RWPE1 (cell line): Measurements from ENCODE around the gene NPFFR2.
A peak's percentile ranks its signal among the peaks of the same experiment; 100 is the strongest.

Experiments used
- CTCF ChIA-PET: fragments of 350-600 bp; sonication (Branson Sonifier 250); formaldehyde crosslinking; extraction: SDS; loops from one replicate; lab custom pipeline; 2021; lab: Yijun Ruan, JAX
- POLR2A ChIA-PET: fragments of 400-600 bp; formaldehyde crosslinking; extraction: SDS; loops from one replicate; lab custom pipeline; 2020; ENCODE audit warnings: antibody characterized with exemption; ENCODE audit not compliant: low non-redundant PET; lab: Yijun Ruan, JAX
- DNase-seq: peaks from one replicate; pipeline ENCODE4 v3.0.0; 2012; ENCODE audit warnings: low spot score
- H3K27ac ChIP-seq: fragments of 450-650 bp; 2 replicates; pipeline ENCODE4 v1.5.1; 2017
- TF ChIP-seq, protein P1 (sequence below): fragments of 450-650 bp; conservative IDR thresholded peaks from 2 replicates; pipeline ENCODE4 v1.5.1; 2017; ENCODE audit warnings: low read depth, mild to moderate bottlenecking

NPFFR2 gene

DNA sequence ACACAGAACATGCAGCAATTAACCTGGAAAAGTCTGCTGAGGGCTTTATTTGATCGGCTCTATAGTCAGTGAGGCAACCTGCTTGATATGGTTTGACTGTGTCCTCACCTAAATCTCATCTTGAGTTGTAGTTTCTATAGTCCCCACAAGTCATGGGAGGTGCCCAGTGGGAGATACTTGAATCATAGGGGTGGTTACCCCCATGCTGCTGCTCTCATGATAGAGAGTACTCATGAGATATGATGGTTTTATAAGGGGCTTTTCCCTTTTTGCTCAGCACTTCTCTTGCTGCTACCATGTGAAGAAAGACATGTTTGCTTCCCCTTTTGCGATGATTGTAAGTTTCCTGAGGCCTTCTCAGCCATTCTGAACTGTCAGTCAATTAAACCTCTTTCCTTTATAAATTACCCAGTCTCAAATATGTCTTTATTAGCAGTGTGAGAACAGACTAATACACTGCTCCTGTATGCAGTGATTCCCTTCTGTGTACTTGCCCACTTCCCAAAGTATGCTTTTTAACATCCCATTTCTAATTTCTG is 78.2 kb downstream of the NPFFR2 start:
- ChIA-PET POLR2A (no interaction called here), CTCF (no interaction called here)
- DNase-seq = no peak
- TF ChIP-seq, protein P1, sequence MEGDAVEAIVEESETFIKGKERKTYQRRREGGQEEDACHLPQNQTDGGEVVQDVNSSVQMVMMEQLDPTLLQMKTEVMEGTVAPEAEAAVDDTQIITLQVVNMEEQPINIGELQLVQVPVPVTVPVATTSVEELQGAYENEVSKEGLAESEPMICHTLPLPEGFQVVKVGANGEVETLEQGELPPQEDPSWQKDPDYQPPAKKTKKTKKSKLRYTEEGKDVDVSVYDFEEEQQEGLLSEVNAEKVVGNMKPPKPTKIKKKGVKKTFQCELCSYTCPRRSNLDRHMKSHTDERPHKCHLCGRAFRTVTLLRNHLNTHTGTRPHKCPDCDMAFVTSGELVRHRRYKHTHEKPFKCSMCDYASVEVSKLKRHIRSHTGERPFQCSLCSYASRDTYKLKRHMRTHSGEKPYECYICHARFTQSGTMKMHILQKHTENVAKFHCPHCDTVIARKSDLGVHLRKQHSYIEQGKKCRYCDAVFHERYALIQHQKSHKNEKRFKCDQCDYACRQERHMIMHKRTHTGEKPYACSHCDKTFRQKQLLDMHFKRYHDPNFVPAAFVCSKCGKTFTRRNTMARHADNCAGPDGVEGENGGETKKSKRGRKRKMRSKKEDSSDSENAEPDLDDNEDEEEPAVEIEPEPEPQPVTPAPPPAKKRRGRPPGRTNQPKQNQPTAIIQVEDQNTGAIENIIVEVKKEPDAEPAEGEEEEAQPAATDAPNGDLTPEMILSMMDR = no peak
- no peak overlapping the region for H3K27ac ChIP-seq

DNA sequence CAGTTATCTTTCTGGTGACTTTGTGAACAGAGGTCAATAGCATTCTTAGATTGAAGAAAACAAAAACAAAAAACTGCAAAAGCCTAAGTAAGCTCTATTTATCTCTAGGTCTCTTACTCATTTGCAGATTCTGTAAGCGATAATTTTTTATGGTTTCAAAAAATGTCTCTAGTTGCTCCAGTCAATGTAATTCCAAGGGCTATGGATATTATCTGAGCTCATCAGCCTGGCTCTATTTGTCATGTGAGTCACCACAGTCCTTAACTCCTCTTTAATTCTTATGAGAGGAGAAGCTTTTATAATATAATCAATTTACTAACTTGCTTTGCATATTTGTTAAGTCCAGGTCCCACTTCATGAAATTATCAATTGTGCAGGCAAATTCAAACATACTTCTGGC is 79.1 kb downstream of the NPFFR2 start:
- POLR2A ChIA-PET = no interaction called here
- CTCF ChIA-PET = no interaction called here
- DNase-seq = no peak
- H3K27ac ChIP-seq = no peak overlapping the region
- TF ChIP-seq, protein P1 = no peak

DNA sequence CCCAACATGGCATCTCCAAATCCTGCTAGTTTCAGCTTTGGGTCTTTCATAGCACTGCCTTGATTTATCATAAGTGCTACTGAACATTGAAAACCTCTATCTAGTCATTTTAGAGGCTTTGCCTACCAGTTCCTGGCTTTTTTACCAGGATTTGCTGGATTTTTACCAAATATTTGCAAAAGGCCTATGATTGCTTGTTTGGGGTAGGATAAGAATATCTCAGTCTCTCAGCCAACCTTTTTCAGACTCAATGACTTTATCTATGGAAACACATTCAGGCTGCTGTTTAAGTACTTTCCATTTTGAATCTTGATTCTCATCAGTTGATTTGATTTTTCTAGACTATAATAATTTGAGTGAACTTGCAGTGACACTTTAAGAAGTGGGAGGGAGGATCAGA is 80.1 kb downstream of the NPFFR2 start:
- ChIA-PET CTCF (interaction anchor here (0.6 to 0.7 kb wide), 2 partner anchors 11 to 174 kb away, joined by 3 to 4 read pairs; no protein-coding TSS in a partner anchor), POLR2A (no interaction called here)
- H3K27ac ChIP-seq = no peak overlapping the region
- DNase-seq = no peak
- TF ChIP-seq, protein P1 = no peak

- POLR2A ChIA-PET = no interaction called here
- H3K27ac ChIP-seq = no peak overlapping the region
- CTCF ChIA-PET = interaction anchor here (0.6 to 0.7 kb wide), 3 partner anchors 11 to 175 kb away, joined by 3 to 4 read pairs (median 4); no protein-coding TSS in a partner anchor
These were observed 80.8 kb downstream of the NPFFR2 start for GRCh38 chr4:72112514-72113156.

GRCh38 chr4:72118017-72118416 is 86.2 kb downstream of the NPFFR2 start:
- POLR2A ChIA-PET = no interaction called here
- no peak for DNase-seq
- TF ChIP-seq, protein P1 = no peak
- H3K27ac ChIP-seq = no peak overlapping the region
- CTCF ChIA-PET = no interaction called here

More at GRCh38 chr4:72112514-72113156, 80.8 kb downstream of the NPFFR2 start:
- TF ChIP-seq, protein P1 = no peak
- DNase-seq = peak; percentile 68

- ChIA-PET CTCF (no interaction called here), POLR2A (no interaction called here)
- H3K27ac ChIP-seq = no peak overlapping the region
- TF ChIP-seq, protein P1 = no peak
- no peak for DNase-seq
These were observed 88.1 kb downstream of the NPFFR2 start for GRCh38 chr4:72119946-72120345.
